CD14-positive monocyte (primary cell): Measurements from ENCODE around the gene ETFRF1. TPM values are rescaled to one million over a fixed set of nuclear protein-coding genes. Genes with fewer than 3 reads are reported as not detected.

ENCODE experiments used
- DNase-seq, 3 donors: peaks; one replicate each; pipeline ENCODE4 v3.0.0-alpha.2; 2011 to 2022
- H2AFZ ChIP-seq: 2 replicates; pipeline ENCODE4 v1.6.0; 2012; ENCODE audit warnings: mild to moderate bottlenecking, low read depth, low read length, inconsistent platforms; ENCODE audit not compliant: insufficient read depth, poor library complexity, severe bottlenecking
- H3K27ac ChIP-seq, 2 donors: 1 replicate in 1 of 2; 2 replicates in 1 of 2; pipeline ENCODE4 v1.5.1; 2012 to 2013; ENCODE audit warnings: low read length in 2 of 2, control low read depth in 1 of 2, inconsistent platforms in 1 of 2, low read depth in 1 of 2, mild to moderate bottlenecking in 1 of 2
- H3K27me3 ChIP-seq, 2 donors: one replicate each; pipeline versions ENCODE4 v1.6.0 to v1.6.1; 2011 to 2013; ENCODE audit warnings: low read length in 2 of 2; ENCODE audit not compliant: control insufficient read depth in 2 of 2, insufficient read depth in 2 of 2
- H3K36me3 ChIP-seq, 2 donors: replicated peaks in 1 of 2; 1 replicate in 1 of 2; 2 replicates in 1 of 2; pipeline versions ENCODE4 v1.5.1 to v1.6.1; 2012 to 2013; ENCODE audit warnings: low read length in 2 of 2, control low read depth in 1 of 2, inconsistent platforms in 1 of 2, mild to moderate bottlenecking in 1 of 2; ENCODE audit not compliant: insufficient read depth in 2 of 2, control insufficient read depth in 1 of 2
- H3K4me1 ChIP-seq, 2 donors: 1 replicate in 1 of 2; 2 replicates in 1 of 2; pipeline versions ENCODE4 v1.5.1 to v1.6.1; 2012 to 2013; ENCODE audit warnings: low read length in 2 of 2, control low read depth in 1 of 2, inconsistent platforms in 1 of 2, mild to moderate bottlenecking in 1 of 2, moderate library complexity in 1 of 2; ENCODE audit not compliant: insufficient read depth in 2 of 2, control insufficient read depth in 1 of 2
- H3K4me2 ChIP-seq: replicated peaks from 2 replicates; pipeline ENCODE3; 2012; ENCODE audit warnings: low read length, moderate library complexity, mild to moderate bottlenecking; ENCODE audit not compliant: poor library complexity, severe bottlenecking; ENCODE audit errors: extremely low read depth
- H3K4me3 ChIP-seq, 3 experiments: fragments of 200-600 bp in 1 of 3; sonication (generic) in 1 of 3; replicated peaks in 1 of 3; 1 replicate in 2 of 3; 2 replicates in 1 of 3; pipeline ENCODE4 v1.5.1; 2011 to 2013; ENCODE audit warnings: low read length in 3 of 3, mild to moderate bottlenecking in 3 of 3, control low read depth in 2 of 3, low read depth in 2 of 3, inconsistent platforms in 1 of 3, moderate library complexity in 1 of 3
- H3K79me2 ChIP-seq: 2 replicates; pipeline ENCODE4 v1.6.0; 2012; ENCODE audit warnings: mild to moderate bottlenecking, control low read depth, inconsistent platforms, low read length, moderate library complexity; ENCODE audit not compliant: insufficient read depth
- H3K9ac ChIP-seq: 2 replicates; pipeline ENCODE4 v1.6.0; 2017; ENCODE audit warnings: low read length, mild to moderate bottlenecking; ENCODE audit not compliant: insufficient read depth, poor library complexity, severe bottlenecking
- H3K9me3 ChIP-seq, 2 donors: replicated peaks in 1 of 2; 1 replicate in 1 of 2; 2 replicates in 1 of 2; pipeline versions ENCODE4 v1.5.1 to v1.6.1; 2012 to 2013; ENCODE audit warnings: low read length in 2 of 2, control low read depth in 1 of 2; ENCODE audit not compliant: control insufficient read depth in 1 of 2, insufficient read depth in 1 of 2
- H4K20me1 ChIP-seq: 2 replicates; pipeline ENCODE4 v1.6.0; 2012; ENCODE audit warnings: mild to moderate bottlenecking, low read length, control low read depth, moderate library complexity; ENCODE audit not compliant: insufficient read depth
- H3K27ac Mint-ChIP-seq, 7 donors: one replicate each; pipeline ENCODE4 v1.8.0; 2020; ENCODE audit warnings: mild to moderate bottlenecking in 7 of 7, mixed read lengths in 7 of 7, moderate library complexity in 6 of 7, inconsistent platforms in 2 of 7
- H3K27me3 Mint-ChIP-seq, 3 donors: one replicate each; pipeline ENCODE4 v1.8.0; 2021 to 2022; ENCODE audit warnings: low read depth in 3 of 3, mild to moderate bottlenecking in 3 of 3, mixed read lengths in 3 of 3, moderate library complexity in 3 of 3, inconsistent platforms in 1 of 3
- H3K36me3 Mint-ChIP-seq, 2 donors: one replicate each; pipeline ENCODE4 v1.8.0; 2020; ENCODE audit warnings: mixed read lengths in 2 of 2, inconsistent platforms in 1 of 2, mild to moderate bottlenecking in 1 of 2
- H3K4me1 Mint-ChIP-seq: one replicate; pipeline ENCODE4 v1.8.0; 2020; ENCODE audit warnings: mild to moderate bottlenecking, mixed read lengths
- H3K4me3 Mint-ChIP-seq, 2 donors: one replicate each; pipeline ENCODE4 v1.8.0; 2020; ENCODE audit warnings: mild to moderate bottlenecking in 2 of 2, mixed read lengths in 2 of 2, moderate library complexity in 1 of 2
- H3K9me3 Mint-ChIP-seq, 7 donors: one replicate each; pipeline ENCODE4 v1.8.0; 2020 to 2022; ENCODE audit warnings: mixed read lengths in 7 of 7, mild to moderate bottlenecking in 6 of 7, moderate library complexity in 6 of 7, inconsistent platforms in 2 of 7
- WGBS: methylation state at CpG from one replicate; pipeline ENCODE4 v1.1.5; 2013; ENCODE audit warnings: missing lambda C conversion rate; ENCODE audit not compliant: insufficient coverage; 5-methylcytosine and 5-hydroxymethylcytosine counted together
- intact Hi-C, 2 donors: fragments of 100-400 bp; cut with micrococcal nuclease; formaldehyde crosslinking; loops; one replicate each; pipeline versions ENCODE4 v1.15.0 to v1.15.1; 2023
- polyA plus RNA-seq, 3 donors: library from polyadenylated mRNA; depleted of rRNA in 1 of 3; unstranded in 2 of 3; stranded (reverse) in 1 of 3; fragments of 300-500 nt in 2 of 3; fragments of >200 nt in 1 of 3; fragmentation: Illumina TruSeq in 2 of 3; gene quantifications; 1 replicate in 2 of 3; 2 replicates in 1 of 3; pipeline ENCODE4 v1.2.3, GENCODE V29; 2012 to 2021
- TF ChIP-seq, protein P1 (sequence below): fragments of 200-600 bp; IDR thresholded peaks from one replicate; pipeline ENCODE4 v1.8.0; 2022; ENCODE audit warnings: antibody characterized with exemption, mild to moderate bottlenecking

Gene ETFRF1
- polyA plus RNA-seq, 3 donors, result 9.8 to 28.9 (median 16.0) TPM

DNA sequence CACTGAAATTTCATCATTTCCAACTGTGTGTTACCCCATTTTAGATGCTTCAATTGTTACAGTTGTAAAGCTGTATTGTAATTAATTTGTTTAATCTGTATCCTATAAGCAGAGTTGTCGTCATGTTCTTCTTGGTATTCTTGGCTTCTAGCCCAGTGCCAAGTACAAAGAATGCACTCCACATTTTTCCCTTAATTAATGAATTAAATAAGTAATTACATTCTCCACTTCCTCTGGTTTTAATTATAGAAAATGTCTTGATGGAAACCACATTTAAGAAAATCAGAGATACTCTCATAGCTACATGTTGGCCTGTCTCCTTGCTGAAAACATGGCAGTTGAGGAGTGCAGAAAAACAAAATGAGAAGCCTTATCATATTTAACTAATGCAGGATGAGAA lies 823 bp upstream of the ETFRF1 start:
- H3K4me3 Mint-ChIP-seq, result no peak overlapping the region
- H3K27me3 Mint-ChIP-seq, result peaks cover 0 to 2% (median 1%) of the 10 kb centered on the region in 3 donors
- peaks cover 24% of the 10 kb centered on the region for H3K4me1 Mint-ChIP-seq
- Histone ChIP-seq H3K36me3 (no peaks in the 10 kb centered on the region), H3K27ac (peak overlapping the region in 1 of 2 donors; percentile 91), H3K9ac (peak overlapping the region; percentile 85), H3K79me2 (no peaks in the 10 kb centered on the region), H3K4me2 (peak overlapping the region; percentile 78), H4K20me1 (no peaks in the 10 kb centered on the region), H3K9me3 (no peaks in the 10 kb centered on the region), H2AFZ (peak overlapping the region; percentile 86), H3K27me3 (no peaks in the 10 kb centered on the region), H3K4me1 (peaks cover 14 to 20% of the 10 kb centered on the region in 2 donors), H3K4me3 (peak overlapping the region in 1 of 3 experiments; percentile 89)
- TF ChIP-seq, protein P1, sequence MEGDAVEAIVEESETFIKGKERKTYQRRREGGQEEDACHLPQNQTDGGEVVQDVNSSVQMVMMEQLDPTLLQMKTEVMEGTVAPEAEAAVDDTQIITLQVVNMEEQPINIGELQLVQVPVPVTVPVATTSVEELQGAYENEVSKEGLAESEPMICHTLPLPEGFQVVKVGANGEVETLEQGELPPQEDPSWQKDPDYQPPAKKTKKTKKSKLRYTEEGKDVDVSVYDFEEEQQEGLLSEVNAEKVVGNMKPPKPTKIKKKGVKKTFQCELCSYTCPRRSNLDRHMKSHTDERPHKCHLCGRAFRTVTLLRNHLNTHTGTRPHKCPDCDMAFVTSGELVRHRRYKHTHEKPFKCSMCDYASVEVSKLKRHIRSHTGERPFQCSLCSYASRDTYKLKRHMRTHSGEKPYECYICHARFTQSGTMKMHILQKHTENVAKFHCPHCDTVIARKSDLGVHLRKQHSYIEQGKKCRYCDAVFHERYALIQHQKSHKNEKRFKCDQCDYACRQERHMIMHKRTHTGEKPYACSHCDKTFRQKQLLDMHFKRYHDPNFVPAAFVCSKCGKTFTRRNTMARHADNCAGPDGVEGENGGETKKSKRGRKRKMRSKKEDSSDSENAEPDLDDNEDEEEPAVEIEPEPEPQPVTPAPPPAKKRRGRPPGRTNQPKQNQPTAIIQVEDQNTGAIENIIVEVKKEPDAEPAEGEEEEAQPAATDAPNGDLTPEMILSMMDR, result no peak
- WGBS, result no CpG with 5 or more reads among the region's 1 CpG
- peak overlapping the region in 5 of 7 donors; percentile 57 to 99 (median 96) for H3K27ac Mint-ChIP-seq
- intact Hi-C loops, result loop anchor here in 1 of 2 donors (10.0 kb wide), 1 partner anchor 51 kb away; no protein-coding TSS in a partner anchor
- H3K36me3 Mint-ChIP-seq, result peaks cover 0 to 2% of the 10 kb centered on the region in 2 donors
- peaks cover 0 to 1% (median 0%) of the 10 kb centered on the region in 7 donors for H3K9me3 Mint-ChIP-seq
- DNase-seq, result no peak

DNA sequence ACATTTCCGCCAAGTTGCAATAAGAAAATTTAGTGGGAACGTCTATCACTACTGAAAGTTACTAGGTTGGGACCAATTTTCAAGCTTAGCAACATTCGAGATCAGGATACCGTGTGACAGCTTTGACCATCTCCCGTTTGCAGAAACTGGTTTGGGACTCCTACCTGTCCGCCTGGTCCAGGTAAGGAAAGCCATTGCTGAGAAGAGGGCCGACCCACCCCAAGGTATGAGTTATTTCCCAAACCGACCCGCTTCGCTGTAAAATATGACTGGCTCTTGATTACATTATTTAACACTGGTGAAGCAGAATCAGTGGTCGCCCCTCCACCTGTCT lies 348 bp upstream of the ETFRF1 start:
- TF ChIP-seq, protein P1, result no peak
- H3K4me1 ChIP-seq, result peaks cover 14 to 20% of the 10 kb centered on the region in 2 donors
- H3K27me3 ChIP-seq, result no peaks in the 10 kb centered on the region
- Mint-ChIP-seq H3K36me3 (peaks cover 2 to 4% of the 10 kb centered on the region in 2 donors), H3K4me1 (peaks cover 24% of the 10 kb centered on the region), H3K9me3 (peaks cover 0 to 1% (median 0%) of the 10 kb centered on the region in 7 donors), H3K4me3 (peak overlapping the region; percentile 97 to 99), H3K27ac (peak overlapping the region; percentile 93 to 99 (median 97)), H3K27me3 (peaks cover 0 to 2% (median 1%) of the 10 kb centered on the region in 3 donors)
- H2AFZ ChIP-seq, result peak overlapping the region; percentile 86
- peak overlapping the region; percentile 78 to 91 for H3K27ac ChIP-seq
- no peaks in the 10 kb centered on the region for H3K79me2 ChIP-seq
- peak overlapping the region; percentile 78 for H3K4me2 ChIP-seq
- WGBS, result 3% methylated on average over 5 of the region's 11 CpGs
- intact Hi-C loops, result loop anchor here in 1 of 2 donors (10.0 kb wide), 1 partner anchor 50 kb away; no protein-coding TSS in a partner anchor
- H3K36me3 ChIP-seq, result no peaks in the 10 kb centered on the region
- H4K20me1 ChIP-seq, result no peaks in the 10 kb centered on the region
- H3K9ac ChIP-seq, result peak overlapping the region; percentile 85
- no peaks in the 10 kb centered on the region for H3K9me3 ChIP-seq
- DNase-seq, result no peak
- H3K4me3 ChIP-seq, result peak overlapping the region; percentile 82 to 90 (median 89)
